HG03354 (cell line): ENCODE results near the gene ACAD8.

ENCODE experiments used
- ATAC-seq: cut with Tn5 transposase; IDR thresholded peaks from one replicate; pipeline ENCODE4 v1.9.1; 2021; ENCODE audit warnings: mild to moderate bottlenecking; ENCODE audit not compliant: unreplicated experiment, poor library complexity, severe bottlenecking

The ACAD8 gene

DNA sequence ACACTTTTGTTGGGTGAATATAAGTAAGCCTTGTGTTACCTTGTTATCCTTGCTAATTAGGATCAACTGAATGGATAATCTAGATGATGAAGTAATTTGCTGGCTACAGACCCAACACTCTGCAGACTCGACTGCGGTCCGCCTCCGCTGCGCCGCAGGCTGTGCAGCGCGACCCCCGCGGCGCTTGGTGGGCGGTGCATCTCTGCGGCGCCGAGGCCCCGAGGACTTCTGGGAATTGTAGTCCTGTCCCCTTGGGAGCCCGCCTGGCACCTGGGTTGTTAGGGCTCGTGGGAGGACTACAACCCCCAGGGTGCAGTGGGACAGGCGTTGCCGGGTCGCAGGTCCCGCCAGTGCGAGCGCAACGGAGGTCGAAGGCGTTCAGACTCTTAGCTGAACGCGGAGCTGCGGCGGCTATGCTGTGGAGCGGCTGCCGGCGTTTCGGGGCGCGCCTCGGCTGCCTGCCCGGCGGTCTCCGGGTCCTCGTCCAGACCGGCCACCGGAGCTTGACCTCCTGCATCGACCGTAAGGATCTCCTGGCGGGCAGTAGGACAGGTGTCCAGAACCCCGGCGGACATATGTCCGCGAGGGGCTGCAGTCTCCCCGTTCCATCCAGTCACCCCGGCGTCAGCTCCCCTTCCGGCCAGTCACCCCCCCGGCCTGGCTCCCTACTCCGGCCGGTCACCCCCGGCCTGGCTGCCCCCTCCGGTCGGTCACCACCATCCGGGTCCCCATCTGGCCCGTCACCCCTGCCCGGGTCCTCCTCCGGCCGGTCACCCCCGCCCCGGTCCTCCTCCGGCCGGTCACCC, at the start of gene ACAD8, which contains the start of gene THYN1:
ACAD8 (plus strand) TSS at position 381 of the 806 bp plus-strand sequence; CDS start at position 414, 33 bp downstream.
THYN1 (minus strand) TSS at position 165 of the 806 bp plus-strand sequence. CDS start 470 bp downstream, outside the sequence.
- peak; percentile 99 for ATAC-seq

DNA sequence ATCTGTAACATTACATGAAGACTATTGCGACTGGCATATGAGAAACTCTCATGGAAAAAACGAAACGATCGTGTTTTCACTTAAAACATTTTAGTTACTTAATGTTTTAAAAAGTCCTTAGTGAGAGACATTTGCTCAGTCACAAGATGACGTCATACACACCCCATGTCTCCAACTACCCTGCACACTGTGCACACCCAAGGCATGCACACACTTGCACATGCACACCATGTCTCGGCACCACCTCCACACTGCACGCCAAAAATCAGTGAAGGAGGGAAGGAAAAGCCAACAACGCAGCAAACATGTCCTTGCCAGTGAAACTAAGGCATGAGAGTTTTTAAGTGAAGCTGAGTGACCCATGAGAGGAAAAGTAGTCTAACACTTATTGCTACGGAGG, 47.6 kb upstream of the ACAD8 start:
- ATAC-seq: no peak

DNA sequence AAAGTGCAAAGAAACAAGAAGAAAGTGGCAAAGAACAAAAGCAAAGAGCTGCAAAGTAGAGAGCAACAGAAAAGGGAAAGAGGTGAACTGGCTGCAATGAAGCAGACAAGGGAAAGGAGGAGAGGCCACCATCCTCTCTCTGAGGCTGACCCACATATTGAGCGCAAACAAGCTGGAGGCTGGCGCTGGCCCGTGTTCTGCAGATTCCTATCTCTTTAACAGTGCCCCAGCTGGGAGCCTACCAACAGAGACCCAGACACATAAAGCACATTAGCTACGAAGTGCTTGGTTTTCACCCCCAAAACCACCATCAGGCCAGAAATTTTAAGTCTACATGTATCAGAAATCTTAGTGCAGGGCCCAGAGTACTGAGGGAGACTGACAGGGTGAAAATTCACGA, 47.2 kb upstream of the ACAD8 start:
- no peak for ATAC-seq

DNA sequence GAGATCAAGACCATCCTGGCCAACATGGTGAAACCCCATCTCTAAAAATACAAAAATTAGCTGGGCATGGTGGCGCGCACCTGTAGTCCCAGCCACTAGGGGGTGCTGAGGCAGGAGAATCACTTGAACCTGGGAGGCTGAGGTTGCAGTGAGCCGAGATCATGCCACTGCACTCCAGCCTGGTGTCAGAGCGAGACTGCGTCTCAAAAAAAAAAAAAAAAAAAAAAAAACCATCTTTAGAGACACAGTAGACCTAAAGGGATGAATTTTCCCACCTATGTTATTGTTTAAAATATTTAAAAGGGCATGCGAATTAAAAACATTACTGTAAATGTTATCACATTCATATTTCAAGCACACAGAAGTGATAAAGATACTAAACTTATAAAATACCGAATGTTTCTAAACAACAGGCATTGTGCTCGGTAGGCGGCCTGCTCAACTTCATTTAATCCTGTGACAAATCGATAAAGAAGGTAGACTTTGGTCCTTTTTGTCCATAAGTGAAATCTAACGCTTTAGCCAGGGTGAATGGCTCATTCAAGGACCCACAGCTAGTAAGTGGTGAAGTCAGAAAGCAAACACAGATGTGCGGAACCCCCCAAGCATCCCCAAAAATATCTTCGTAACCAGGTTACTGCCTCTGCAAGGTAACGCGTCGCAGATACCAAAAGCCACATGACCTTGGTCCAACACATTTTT, 45.7 kb upstream of the ACAD8 start:
- no peak for ATAC-seq

DNA sequence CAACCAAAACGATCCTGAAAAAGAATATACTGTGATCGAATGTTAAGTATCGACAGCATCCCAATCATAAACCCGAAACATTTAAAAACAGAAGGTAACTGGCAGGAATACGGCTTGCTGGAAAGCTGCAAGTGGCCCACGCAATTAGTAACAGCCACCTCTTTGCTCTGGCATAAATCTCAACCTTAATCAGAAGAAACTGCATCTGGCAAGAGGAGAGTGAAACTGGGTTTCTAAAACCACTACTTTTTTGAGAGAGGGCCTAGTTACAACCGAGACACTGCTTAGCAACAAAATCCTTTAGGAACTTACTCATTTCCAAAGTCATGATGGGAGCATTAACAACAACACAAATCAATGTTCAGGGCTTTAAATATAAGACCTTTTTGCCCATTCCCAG, 37.5 kb upstream of the ACAD8 start:
- ATAC-seq: no peak

DNA sequence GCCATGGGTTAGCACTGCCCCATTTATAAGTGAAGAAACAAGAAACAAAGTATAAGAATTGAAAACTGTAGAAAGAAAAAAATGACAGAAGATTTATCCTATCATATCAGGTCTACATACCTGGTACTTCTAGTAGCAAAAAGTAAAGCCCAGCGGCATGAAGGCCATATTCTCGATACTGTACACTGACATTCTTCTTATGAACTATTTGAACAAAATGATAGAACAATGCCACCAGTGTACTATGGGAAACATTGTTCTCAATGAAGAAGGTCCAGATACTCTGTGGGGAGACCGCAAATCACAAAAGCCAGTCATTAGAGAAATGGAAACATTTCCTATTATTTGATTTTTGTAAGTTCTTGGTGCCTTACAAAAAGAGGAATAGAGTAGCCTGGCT, 36.6 kb upstream of the ACAD8 start:
- no peak for ATAC-seq

DNA sequence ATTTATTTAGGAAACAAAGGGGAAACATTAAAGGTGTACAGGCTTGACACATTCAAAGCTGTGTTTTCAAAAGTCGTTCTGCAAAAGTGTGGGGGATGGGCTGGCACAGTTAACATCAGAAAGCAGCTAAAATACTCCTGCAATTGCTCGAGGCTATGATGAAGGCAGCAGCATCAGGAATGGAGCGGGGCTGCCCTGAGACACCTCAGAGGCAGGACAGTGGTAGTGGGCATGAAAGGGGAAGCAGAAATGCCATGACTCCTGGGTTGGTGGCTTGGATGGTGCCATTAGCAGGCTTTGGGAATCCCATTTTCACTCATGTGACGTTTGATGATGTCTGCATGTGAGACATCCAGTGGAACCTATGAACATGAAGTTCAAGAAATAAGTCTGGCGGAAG, 30.2 kb upstream of the ACAD8 start:
- ATAC-seq: no peak

DNA sequence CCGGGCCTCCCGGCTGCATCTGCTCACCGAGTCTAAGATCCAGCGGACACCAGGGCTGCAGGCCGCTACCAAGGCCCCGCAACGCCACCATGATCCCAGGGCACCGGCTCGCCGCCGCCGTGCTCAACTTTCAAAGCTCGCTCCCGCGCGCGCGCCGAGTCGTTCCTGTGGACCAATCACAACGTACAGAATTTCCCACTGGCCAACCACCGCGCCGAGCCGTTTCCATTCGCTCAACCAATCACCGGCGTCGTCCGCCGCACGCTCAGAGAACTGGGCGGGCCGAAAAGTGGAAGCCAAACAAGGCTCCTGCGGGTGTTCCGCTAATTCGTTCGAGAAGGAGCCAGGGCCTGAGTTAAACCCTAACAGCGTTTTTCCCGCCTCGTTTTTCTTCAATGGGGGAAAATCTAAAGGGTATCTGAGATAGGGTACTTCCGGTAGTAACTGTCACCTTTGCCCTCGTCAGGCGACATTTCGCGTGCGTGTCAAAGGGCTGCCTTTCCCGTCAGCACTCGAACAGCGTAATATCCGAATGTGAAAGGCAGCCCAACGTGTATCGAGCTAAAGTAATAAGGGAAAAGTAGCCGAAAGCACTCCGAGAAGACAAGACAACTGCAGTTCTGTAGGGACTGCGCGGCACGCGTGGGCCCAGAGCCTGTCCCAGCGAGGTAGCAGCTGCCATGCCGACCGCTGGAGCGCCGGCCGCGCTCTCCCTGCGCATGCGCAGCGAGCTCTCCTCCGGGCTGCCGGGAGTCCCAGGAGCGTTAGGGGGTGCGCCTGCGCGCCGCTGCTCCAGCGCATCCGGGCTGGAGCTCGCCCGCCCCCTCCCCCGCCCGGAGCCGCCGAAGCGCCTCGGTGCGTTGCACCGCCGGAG, 29.3 kb upstream of the ACAD8 start, which contains the start of the genes NCAPD3 and VPS26B:
NCAPD3 (minus strand) TSS at position 132 of the 874 bp plus-strand sequence; CDS start at position 91, 41 bp downstream.
VPS26B (plus strand) TSS at position 836 of the 874 bp plus-strand sequence. CDS start 452 bp downstream, outside the sequence.
- ATAC-seq: peak; percentile 82

DNA sequence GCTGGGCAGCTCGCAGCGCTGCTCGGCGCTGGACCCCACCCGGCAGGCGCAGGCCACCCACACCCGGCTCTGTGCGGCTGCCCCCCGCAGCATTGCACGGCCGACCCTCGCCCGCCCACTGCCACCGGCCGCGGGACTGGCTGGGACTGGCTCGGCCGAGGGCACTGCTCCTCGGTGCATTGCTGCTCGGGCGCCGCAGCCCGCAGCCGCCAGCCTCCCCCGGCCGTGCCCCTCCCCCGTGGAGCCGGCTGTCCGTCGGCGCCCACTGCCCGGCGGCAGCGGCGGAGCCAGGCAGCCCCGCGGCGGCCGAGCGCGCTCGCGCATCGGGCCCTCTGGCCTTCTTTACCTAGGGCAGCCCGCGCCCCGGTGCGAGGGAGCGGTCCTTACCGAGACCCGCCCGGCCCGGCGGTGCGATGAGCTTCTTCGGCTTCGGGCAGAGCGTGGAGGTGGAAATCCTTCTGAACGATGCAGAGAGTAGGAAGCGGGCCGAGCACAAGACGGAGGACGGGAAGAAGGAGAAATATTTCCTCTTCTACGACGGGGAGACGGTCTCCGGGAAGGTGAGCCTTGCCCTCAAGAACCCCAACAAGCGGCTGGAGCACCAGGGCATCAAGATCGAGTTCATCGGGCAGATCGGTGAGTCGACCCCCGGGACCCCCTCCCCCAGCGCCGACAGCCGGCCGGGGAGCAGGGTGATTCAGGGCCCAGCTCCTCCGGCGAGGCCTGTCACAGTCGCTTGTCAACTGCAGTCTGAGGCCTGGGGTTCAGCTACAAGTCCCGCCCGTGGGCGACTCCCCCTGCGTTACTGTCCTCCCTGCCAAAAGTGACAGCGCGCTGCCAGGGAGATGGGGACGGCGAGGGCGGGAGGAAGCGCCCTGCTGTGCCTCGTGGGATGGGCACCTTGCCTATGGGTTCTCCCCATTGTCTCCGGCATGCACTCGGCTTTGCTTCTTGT, 28.4 kb upstream of the ACAD8 start:
- ATAC-seq: peak; percentile 15

DNA sequence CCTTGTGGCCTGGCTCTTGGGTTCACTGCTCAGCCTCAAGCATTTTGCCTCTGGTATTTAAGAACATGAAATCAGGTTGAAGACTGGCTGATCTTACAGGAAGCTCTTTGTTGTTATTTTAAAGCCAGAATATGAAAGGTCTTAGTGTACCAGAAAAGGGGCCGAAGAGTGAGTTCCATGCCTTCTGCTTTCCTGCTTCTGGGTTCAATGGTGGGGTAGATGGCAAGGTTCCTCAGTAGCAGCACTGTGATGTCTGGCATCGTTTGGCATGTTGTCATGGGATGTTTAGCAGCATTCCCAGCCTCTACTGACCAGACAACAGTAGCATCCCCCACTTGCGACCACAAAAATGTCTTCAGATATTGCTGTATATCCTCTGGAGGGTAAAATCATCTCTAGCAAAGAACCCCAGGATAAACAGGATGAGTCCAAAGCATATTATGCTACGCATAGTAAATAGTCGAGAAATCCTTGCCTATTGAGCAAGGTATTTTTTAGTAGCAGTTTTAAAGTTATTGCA, 26.5 kb upstream of the ACAD8 start:
- no peak for ATAC-seq

DNA sequence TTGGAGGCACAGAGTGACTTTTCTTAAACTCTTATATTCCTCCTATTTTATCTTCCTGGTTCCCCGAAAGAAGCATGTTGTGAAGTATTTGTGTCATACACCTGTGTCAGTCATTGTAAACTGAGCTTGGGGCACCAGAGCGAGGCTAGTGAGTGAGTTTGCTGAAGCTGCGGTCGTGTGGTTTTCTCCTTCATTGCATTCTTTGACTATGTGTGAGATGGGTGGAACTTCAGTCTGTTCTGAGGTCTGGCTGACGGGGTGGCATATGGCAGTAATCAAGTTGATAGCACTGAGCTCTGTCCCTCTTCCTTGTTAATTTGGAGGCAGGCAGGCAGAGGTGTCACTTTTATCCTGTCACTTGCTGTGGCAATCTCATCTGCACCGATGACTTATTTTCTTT, 24.7 kb upstream of the ACAD8 start:
- peak; percentile 59 for ATAC-seq

DNA sequence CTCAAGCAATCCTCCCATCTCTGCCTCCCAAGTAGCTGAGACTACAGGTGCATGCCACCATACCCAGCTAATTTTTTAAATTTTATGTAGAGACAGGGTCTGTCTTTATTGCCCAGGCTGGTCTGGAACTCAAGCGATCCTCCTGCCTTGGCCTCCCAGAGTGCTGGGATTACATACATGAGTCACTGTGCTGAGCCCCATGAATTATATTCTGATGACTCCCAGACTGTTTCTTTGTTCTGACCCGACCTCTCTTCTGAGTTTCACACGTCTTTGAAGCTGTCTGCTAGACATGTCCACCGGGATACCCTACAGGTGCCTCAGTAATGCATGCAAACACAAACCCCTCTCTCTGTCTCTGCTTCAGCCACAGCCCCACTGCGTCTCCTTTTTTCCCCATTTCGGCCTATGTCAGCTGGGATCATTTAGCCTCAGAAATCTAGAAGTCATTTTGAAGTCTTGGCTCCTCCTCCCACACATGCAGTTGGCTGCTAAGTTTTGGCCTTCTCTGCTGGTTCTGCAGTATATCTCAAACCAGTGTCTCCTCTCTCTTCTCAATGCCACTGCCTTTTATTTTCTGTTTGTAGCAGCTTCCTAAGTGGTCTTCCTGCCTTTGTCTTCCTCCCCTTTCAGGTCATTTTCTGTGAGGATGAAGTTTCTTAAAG, 24.1 kb upstream of the ACAD8 start:
- no peak for ATAC-seq

DNA sequence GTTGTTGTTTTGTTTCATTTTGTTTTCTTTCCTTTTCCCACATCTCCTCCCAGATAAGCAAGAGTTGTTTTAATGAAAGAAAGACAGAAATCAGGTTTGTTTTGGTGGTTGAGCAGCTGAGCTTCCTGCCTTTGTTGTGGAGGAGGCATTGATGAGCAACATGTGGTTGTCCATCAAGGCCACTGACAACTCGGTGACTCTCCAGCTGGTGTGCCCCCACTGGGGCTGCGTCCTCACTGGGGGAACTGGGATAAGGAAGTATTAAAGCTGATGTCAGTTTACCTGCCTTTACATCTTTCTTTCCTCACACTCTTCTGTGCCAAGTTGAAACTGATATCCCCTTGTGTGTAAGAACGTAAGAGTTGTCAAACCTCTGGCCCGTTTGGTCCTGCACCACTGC, 23.0 kb upstream of the ACAD8 start:
- ATAC-seq: no peak

DNA sequence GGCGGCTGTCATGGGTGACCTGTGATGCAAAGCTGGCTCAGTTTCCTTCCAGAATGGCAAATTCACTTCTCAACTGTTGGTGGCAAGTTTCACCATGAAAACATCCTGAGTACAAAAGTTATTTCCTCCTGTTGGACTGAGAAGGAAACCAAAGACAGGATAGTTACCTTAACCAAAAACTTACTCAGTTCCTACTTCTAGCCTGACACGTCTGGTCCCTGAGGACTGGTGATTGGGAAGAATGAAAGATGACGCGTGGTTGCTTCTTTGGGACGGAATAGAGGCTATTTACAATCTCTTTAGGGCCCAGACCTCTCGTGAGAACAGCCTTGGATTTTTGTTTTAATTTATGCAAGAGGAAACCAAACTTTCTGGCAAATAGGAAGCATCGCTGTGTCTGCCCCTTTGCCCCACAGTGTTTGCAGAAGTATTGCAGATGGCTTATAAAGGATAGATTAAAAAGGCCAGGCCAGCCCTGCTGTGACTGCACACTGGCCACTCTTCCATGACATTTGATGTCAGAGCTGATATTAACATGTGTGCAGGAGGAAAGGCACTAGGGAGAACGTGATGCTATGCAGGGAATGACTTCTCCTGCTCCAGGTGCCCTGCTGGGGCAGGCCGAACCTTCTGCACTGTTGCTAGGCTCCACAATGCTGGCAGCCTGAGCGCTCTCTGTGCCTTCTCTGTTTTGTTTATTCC, 21.3 kb upstream of the ACAD8 start:
- no peak for ATAC-seq

DNA sequence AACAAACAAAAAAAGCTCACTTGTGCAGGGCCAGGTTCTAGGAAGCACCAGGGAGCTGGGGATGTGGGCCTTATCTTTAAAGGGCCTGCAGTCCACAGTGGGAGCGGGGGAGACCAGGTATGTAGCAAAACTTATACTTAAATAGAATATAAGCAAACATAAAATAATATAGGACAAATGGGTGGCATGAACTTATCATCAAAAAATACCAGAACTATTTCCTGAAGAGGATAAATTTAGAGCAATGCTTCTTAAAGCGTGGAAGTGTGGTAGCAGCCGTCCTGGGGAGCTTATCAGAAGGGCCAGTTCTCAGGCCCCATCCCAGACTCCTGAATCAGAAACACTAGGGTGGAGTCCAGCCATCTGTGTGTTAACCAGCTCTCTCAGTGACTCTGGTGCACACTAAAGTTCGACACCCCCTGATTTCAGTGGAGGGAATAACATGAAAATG, 19.6 kb upstream of the ACAD8 start:
- ATAC-seq: no peak

DNA sequence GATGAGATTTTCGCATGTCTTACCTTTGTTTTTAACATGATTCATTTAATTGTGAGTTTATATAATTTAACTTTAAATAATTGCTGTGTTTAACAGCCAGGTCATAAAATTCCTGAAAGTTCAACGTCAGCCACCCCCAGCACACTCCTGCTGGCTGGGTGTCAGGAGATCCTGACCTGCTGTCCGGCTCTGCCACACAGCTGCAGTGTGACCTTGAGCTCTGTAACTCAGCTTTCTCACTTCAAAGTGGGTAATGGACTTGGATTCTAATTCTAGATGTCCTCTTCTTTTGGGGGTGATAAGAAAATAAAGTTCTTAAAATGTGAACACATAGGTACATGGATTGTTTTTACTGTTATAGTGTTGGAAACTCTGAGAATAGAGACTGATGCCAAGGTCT, 18.0 kb upstream of the ACAD8 start:
- no peak for ATAC-seq

DNA sequence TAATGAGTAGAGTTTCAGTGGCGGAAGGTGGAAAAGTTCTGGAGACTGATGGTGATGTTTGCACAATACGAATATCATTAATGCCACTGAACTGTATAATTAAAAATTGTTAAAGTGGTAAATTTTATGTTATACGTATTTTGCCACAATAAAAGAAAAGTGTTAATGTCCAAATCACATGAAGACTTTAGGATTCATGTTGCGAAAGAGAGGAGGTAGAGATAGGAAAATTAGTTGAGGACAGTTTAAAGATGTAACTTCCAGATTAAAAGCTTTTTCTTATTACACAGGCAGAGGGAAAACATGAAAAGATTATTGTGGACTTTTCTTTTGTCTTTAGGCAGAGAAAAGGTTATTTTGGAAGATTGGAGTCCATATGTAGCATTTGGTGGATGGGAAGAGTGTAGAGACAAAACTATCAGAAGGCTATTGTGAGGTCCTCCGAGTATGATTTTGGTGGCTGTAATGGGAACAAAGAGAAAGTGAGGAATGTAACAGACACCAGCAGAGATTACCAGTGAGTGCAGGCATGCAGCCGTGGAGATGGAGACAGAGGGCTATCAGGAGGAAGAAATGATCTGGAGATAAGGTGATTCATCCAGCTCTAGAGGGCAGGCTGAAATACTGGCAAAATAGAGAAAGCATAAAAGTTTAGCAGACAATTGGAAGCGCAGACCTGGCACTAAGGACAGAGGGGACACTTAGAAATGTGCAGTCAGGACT, 16.4 kb upstream of the ACAD8 start:
- no peak for ATAC-seq
